OCI-LY3 (cell line): Measurements from ENCODE around the gene GPR176.

Source experiments
- H2AFZ ChIP-seq: fragments of 200-600, 300-600 bp; shearing (Covaris generic); 2 replicates; pipeline ENCODE4 v1.6.0; 2014; ENCODE audit warnings: antibody characterized with exemption, low read depth, low read length
- H3K27ac ChIP-seq: fragments of 200-600, 300-600 bp; sonication (generic); 2 replicates; pipeline ENCODE4 v1.5.1; 2014; ENCODE audit warnings: mild to moderate bottlenecking, low read length, moderate library complexity, mixed read lengths
- H3K27me3 ChIP-seq: fragments of 200-600, 300-600 bp; sonication (generic); 2 replicates; pipeline ENCODE4 v1.6.1; 2014; ENCODE audit warnings: low read depth, low read length, mixed read lengths
- H3K36me3 ChIP-seq: fragments of 200-600, 300-600 bp; sonication (generic); replicated peaks from 2 replicates; pipeline ENCODE3; 2014; ENCODE audit warnings: low read depth, low read length, mixed read lengths
- H3K4me1 ChIP-seq: fragments of 300-600, 200-600 bp; sonication (generic); 2 replicates; pipeline ENCODE4 v1.6.1; 2014; ENCODE audit warnings: low read length, mixed read lengths
- H3K4me2 ChIP-seq: fragments of 200-600, 300-600 bp; sonication (generic); 2 replicates; pipeline ENCODE4 v1.6.1; 2014; ENCODE audit warnings: low read length, mixed read lengths
- H3K4me3 ChIP-seq: fragments of 300-600, 200-600 bp; sonication (generic); 2 replicates; pipeline ENCODE4 v1.5.1; 2014; ENCODE audit warnings: antibody characterized with exemption, mild to moderate bottlenecking, low read length, moderate library complexity
- H3K79me2 ChIP-seq: fragments of 300-600, 200-600 bp; shearing (Covaris generic); 2 replicates; pipeline ENCODE4 v1.6.1; 2014; ENCODE audit warnings: mild to moderate bottlenecking, low read length, mixed read lengths
- H3K9ac ChIP-seq: fragments of 300-600, 200-600 bp; shearing (Covaris generic); 2 replicates; pipeline ENCODE4 v1.6.0; 2014; ENCODE audit warnings: mild to moderate bottlenecking, low read length, moderate library complexity
- H3K9me3 ChIP-seq: fragments of 200-600, 300-600 bp; shearing (Covaris generic); 2 replicates; pipeline ENCODE4 v1.6.1; 2014; ENCODE audit warnings: low read length, mixed read lengths; ENCODE audit not compliant: insufficient read depth
- H4K20me1 ChIP-seq: fragments of 200-600, 300-600 bp; sonication (generic); 2 replicates; pipeline ENCODE4 v1.6.1; 2016; ENCODE audit warnings: low read length, mixed read lengths; ENCODE audit not compliant: insufficient read depth
- EZH2phosphoT487 ChIP-seq: fragments of 200-600 bp; shearing (Covaris generic); IDR thresholded peaks from 2 replicates; pipeline ENCODE4 v1.6.1; 2018; ENCODE audit warnings: antibody characterized with exemption, mixed run types, low read depth
- TF ChIP-seq, protein P1 (sequence below): fragments of 200-600, 300-600 bp; sonication (generic); IDR thresholded peaks from 2 replicates; pipeline ENCODE4 v1.5.1; 2014; ENCODE audit warnings: antibody characterized with exemption, low read length, low read depth

Gene GPR176

DNA sequence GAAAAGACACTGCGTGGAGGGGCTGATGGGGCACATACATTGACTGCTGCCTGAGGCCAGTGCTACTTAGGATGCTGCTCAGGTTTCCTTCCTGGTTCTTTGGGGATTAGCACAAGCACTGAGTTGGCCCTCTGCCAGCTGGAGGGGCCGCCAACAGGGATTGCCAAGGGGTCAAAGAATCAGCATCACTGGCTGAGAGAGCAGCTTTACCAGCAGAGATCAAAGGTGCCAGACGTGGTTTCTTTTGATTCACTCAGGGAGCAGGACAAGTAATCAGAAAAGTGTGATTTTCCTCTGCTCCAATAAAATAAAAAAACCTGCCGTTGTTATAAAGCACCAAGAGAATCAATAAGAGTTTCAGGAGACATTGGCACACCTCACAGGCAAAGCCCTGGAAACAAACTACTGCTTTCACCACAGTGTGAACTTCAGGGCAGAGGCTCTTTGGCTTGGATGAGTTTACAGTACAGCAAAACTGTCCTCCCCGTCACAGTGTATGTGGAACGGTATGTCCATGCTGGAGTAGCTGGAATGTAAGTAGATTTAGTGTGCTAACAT lies 91.6 kb downstream of the GPR176 start:
- Histone ChIP-seq H3K79me2 (no peaks in the 10 kb centered on the region), H3K27me3 (no peaks in the 10 kb centered on the region), H2AFZ (no peak overlapping the region), H3K36me3 (no peaks in the 10 kb centered on the region), H3K27ac (no peak overlapping the region), H3K9me3 (no peaks in the 10 kb centered on the region), H3K4me3 (no peak overlapping the region), H3K4me2 (no peak overlapping the region), H3K4me1 (peaks cover 4% of the 10 kb centered on the region; the same call in 1 of the 2 replicates), H3K9ac (no peak overlapping the region), H4K20me1 (no peaks in the 10 kb centered on the region)
- TF ChIP-seq, protein P1, sequence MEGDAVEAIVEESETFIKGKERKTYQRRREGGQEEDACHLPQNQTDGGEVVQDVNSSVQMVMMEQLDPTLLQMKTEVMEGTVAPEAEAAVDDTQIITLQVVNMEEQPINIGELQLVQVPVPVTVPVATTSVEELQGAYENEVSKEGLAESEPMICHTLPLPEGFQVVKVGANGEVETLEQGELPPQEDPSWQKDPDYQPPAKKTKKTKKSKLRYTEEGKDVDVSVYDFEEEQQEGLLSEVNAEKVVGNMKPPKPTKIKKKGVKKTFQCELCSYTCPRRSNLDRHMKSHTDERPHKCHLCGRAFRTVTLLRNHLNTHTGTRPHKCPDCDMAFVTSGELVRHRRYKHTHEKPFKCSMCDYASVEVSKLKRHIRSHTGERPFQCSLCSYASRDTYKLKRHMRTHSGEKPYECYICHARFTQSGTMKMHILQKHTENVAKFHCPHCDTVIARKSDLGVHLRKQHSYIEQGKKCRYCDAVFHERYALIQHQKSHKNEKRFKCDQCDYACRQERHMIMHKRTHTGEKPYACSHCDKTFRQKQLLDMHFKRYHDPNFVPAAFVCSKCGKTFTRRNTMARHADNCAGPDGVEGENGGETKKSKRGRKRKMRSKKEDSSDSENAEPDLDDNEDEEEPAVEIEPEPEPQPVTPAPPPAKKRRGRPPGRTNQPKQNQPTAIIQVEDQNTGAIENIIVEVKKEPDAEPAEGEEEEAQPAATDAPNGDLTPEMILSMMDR: no peak
- TF ChIP-seq EZH2phosphoT487: no peak

DNA sequence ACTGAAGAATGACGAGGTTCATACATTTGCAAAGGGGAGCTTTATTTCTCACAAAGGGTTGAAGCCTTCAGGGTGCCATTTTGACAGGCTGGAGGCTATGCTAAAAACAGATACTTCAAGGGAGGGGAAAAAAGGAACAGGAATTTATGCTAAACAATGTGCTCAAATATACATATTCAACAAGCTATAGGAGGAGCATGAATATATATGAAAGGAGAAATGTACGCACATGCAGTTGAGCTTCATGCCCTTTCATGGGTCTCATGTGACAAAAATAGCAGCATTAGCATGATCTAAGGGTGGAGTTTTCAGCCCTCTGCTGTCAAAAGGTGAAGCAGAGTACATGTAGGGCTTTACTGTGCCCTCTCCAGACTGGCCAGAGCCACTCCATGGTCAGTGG lies 93.1 kb downstream of the GPR176 start:
- no peaks in the 10 kb centered on the region for H3K79me2 ChIP-seq
- no peak overlapping the region for H3K27ac ChIP-seq
- H2AFZ ChIP-seq: no peak overlapping the region
- H3K9me3 ChIP-seq: no peaks in the 10 kb centered on the region
- H4K20me1 ChIP-seq: no peaks in the 10 kb centered on the region
- H3K4me2 ChIP-seq: no peak overlapping the region
- no peaks in the 10 kb centered on the region for H3K36me3 ChIP-seq
- peaks cover 4% of the 10 kb centered on the region; the same call in 1 of the 2 replicates for H3K4me1 ChIP-seq
- no peak overlapping the region for H3K4me3 ChIP-seq
- TF ChIP-seq, protein P1: no peak
- no peak for TF ChIP-seq EZH2phosphoT487
- no peaks in the 10 kb centered on the region for H3K27me3 ChIP-seq
- H3K9ac ChIP-seq: no peak overlapping the region

DNA sequence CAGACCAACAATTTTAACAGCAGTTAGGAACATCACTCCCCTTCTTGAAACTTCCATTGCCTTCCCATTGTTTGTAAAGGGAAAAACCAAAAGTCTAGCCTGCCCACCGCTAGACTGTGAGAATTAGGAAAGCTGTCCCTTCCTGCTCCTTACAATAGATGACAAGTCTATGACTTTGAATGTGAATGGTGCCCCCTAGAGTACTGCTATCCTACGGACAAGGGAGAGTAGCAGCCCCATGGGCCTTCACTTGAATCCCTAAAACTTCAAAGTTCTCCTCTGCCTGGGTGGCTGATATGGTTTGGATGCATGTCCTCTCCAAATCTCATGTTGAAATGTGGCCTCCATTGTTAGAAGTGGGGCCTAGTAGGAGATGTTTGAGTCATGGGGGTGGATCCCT lies 96.4 kb downstream of the GPR176 start:
- TF ChIP-seq, protein P1: no peak
- no peak for TF ChIP-seq EZH2phosphoT487
- no peaks in the 10 kb centered on the region for H3K4me1 ChIP-seq
- no peaks in the 10 kb centered on the region for H3K9me3 ChIP-seq
- H3K4me2 ChIP-seq: no peak overlapping the region
- no peak overlapping the region for H3K9ac ChIP-seq
- no peaks in the 10 kb centered on the region for H3K27me3 ChIP-seq
- no peaks in the 10 kb centered on the region for H3K79me2 ChIP-seq
- no peaks in the 10 kb centered on the region for H4K20me1 ChIP-seq
- H3K27ac ChIP-seq: no peak overlapping the region
- H3K4me3 ChIP-seq: no peak overlapping the region
- H3K36me3 ChIP-seq: no peaks in the 10 kb centered on the region
- H2AFZ ChIP-seq: no peak overlapping the region

DNA sequence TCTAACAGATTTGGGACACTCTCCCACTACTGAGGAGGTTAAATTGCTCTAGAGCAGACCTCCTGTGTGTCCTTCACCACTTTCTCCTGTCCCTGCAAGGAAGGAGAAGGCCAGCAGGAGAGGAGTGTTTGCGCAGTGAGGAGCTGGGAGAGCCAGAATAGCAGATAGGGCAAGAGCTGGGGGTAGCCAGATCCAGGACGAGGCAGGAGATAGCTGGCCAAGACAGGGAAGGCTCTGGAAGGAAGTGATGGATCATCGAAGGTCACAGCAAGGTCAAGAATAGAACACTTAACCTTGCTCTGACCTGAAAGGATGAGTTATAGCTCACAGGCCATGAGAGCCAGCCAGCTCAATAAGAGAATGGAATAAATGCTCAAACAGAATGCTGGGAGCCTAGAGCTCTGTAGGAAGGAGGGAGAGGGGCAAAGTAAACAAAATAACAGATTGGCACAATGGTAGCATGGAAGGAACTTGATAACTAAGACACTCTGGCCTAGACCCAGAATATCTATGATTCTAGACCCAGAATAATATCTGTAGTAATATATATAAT lies 99.9 kb downstream of the GPR176 start:
- Histone ChIP-seq H3K9ac (no peak overlapping the region), H3K27me3 (no peaks in the 10 kb centered on the region), H3K79me2 (no peaks in the 10 kb centered on the region), H2AFZ (no peak overlapping the region), H3K4me3 (no peak overlapping the region), H3K36me3 (no peaks in the 10 kb centered on the region), H3K9me3 (no peaks in the 10 kb centered on the region), H3K4me1 (no peaks in the 10 kb centered on the region), H3K27ac (no peak overlapping the region), H3K4me2 (no peak overlapping the region), H4K20me1 (no peaks in the 10 kb centered on the region)
- no peak for TF ChIP-seq EZH2phosphoT487
- TF ChIP-seq, protein P1: no peak
